Activated CD8-positive, alpha-beta memory T cell treated with anti-CD3 and anti-CD28 coated beads, Interleukin-2, amount 10 ng/mL, durations not matched to agents 7 days and 5 days (primary cell): Measurements from ENCODE around the gene KATNAL2. TPM values are rescaled to one million over a fixed set of nuclear protein-coding genes. Genes with fewer than 3 reads are reported as not detected.

ENCODE experiments used
- ATAC-seq: fragments of 150-1000 bp; cut with Tn5 transposase; one replicate; pipeline ENCODE4 v1.10.0; 2021; ENCODE audit warnings: moderate library complexity
- CTCF ChIA-PET: fragments of 350-600 bp; sonication (Branson Sonifier 250); formaldehyde crosslinking; loops from one replicate; lab custom pipeline; 2021; ENCODE audit warnings: antibody characterized with exemption; lab: Charles Lee
- DNase-seq: peaks from one replicate; pipeline ENCODE4 v3.0.0-alpha.2; 2020
- H3K27ac Mint-ChIP-seq: one replicate; pipeline ENCODE4 v1.8.0; 2021; ENCODE audit warnings: mild to moderate bottlenecking, mixed read lengths
- H3K27me3 Mint-ChIP-seq: one replicate; pipeline ENCODE4 v1.8.0; 2021; ENCODE audit warnings: mixed read lengths
- H3K36me3 Mint-ChIP-seq: one replicate; pipeline ENCODE4 v1.8.0; 2021; ENCODE audit warnings: mild to moderate bottlenecking, mixed read lengths
- H3K4me1 Mint-ChIP-seq: one replicate; pipeline ENCODE4 v1.8.0; 2021; ENCODE audit warnings: mixed read lengths
- H3K4me3 Mint-ChIP-seq: one replicate; pipeline ENCODE4 v1.8.0; 2021; ENCODE audit warnings: mild to moderate bottlenecking, moderate library complexity, mixed read lengths
- H3K9me3 Mint-ChIP-seq: one replicate; pipeline ENCODE4 v1.8.0; 2022; ENCODE audit warnings: low read depth, mixed read lengths
- total RNA-seq, 2 experiments: library from RNA; stranded (reverse); gene quantifications; one replicate each; pipeline ENCODE4 v1.2.3, GENCODE V29; 2021

Gene KATNAL2
- total RNA-seq, 2 experiments from 2014 or later: 0.45 to 0.79 TPM

DNA sequence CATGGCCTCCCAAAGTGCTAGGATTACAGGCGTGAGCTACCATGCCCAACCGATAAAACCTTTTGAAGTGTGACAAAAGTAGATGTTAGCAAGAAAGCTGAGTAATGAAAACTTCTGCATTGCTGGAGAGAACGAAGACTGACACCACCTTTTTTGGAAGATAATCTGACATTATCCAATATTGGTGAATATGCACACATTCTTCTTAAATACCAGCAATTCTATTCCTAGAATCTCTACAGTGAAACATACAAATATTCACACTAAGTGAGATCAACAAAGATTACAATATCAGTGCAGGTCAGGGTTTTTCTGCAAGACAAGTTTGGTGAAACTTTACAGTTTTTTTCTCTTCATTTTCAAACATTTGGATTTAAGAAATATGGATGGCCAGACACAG lies 7.9 kb upstream of the KATNAL2 start:
- DNase-seq (no peak), ATAC-seq (no peak)
- Mint-ChIP-seq H3K9me3 (no peaks in the 10 kb centered on the region), H3K4me1 (no peaks in the 10 kb centered on the region), H3K36me3 (peaks cover 13% of the 10 kb centered on the region), H3K4me3 (no peak overlapping the region), H3K27me3 (peaks cover 3% of the 10 kb centered on the region), H3K27ac (no peak overlapping the region)
- CTCF ChIA-PET: no interaction called here

DNA sequence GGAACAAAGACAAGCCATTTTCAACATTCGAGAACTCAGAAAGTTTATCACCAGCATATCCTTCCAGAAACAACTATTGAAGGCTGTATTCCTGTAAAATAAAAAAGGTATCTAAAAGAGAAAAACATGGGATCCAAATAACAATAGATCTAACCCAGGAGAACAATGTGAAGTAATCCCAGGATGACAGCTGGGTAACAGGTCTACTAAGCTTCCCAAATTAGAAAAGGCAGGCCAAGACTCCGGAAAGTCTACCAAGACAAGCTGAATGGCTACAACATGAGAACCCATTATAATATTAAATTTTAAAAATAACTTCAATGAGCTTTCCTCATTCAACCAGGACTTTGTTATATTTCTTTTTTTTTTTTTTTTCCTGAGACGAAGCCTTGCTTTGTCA lies 6.5 kb upstream of the KATNAL2 start:
- Mint-ChIP-seq H3K27ac (no peak overlapping the region), H3K4me3 (no peak overlapping the region), H3K4me1 (peaks cover 12% of the 10 kb centered on the region), H3K9me3 (no peaks in the 10 kb centered on the region), H3K27me3 (no peaks in the 10 kb centered on the region), H3K36me3 (peaks cover 10% of the 10 kb centered on the region)
- ATAC-seq (no peak), DNase-seq (no peak)
- CTCF ChIA-PET: no interaction called here

DNA sequence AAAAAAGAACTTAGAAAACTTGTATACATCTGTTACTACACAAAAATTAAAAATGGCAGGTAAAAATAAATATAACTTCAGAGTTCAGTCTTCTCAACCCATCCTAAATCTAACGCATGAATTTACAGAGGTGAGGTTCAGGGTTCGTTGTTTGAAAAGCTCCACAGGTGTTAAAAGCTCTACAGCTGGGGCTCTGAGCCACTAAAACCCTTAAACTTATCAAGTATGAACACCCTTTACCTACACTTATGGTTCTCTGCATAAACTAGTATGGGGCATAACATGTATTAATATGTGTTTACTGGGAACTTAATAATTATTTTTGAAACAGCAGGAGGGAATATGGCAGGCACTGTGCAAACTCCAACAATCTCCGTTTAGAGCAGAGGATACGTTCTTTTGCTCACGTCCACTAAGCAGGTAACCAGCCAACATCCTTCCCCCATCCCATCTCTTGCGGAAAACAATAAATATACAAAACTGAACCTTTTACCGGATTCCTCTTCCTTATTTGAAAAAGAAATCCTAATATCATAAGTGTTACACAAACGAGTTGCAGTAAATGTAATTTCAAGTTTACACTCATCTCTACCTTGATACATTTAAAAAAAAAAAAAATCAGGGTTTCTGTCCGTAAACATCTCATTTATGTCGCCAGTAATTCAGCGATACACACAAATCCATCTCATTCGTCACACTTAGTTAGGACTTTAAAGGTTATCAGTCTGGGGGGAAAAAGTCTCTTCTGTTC lies 1.4 kb upstream of the KATNAL2 start:
- no peaks in the 10 kb centered on the region for H3K27me3 Mint-ChIP-seq
- H3K4me1 Mint-ChIP-seq: peaks cover 32% of the 10 kb centered on the region
- no peaks in the 10 kb centered on the region for H3K9me3 Mint-ChIP-seq
- DNase-seq: no peak
- CTCF ChIA-PET: interaction anchor here (0.6 to 1.8 kb wide), 2 partner anchors 19 to 411 kb away, joined by 3 to 4 read pairs; no protein-coding TSS in a partner anchor
- peak overlapping the region; percentile 86 for H3K4me3 Mint-ChIP-seq
- no peak for ATAC-seq
- H3K27ac Mint-ChIP-seq: peak overlapping the region; percentile 80
- H3K36me3 Mint-ChIP-seq: no peaks in the 10 kb centered on the region

- Mint-ChIP-seq H3K4me3 (peak overlapping the region; percentile 86), H3K4me1 (peaks cover 32% of the 10 kb centered on the region), H3K36me3 (no peaks in the 10 kb centered on the region), H3K9me3 (no peaks in the 10 kb centered on the region), H3K27me3 (no peaks in the 10 kb centered on the region), H3K27ac (peak overlapping the region; percentile 80)
- CTCF ChIA-PET: interaction anchor here (1.8 kb wide), 1 partner anchor 19 kb away, joined by 4 read pairs; no protein-coding TSS in a partner anchor
- peak; percentile 56 for DNase-seq
- ATAC-seq: peak; percentile 48
These were observed 773 bp upstream of the KATNAL2 start for GRCh38 chr18:46916551-46917107.

DNA sequence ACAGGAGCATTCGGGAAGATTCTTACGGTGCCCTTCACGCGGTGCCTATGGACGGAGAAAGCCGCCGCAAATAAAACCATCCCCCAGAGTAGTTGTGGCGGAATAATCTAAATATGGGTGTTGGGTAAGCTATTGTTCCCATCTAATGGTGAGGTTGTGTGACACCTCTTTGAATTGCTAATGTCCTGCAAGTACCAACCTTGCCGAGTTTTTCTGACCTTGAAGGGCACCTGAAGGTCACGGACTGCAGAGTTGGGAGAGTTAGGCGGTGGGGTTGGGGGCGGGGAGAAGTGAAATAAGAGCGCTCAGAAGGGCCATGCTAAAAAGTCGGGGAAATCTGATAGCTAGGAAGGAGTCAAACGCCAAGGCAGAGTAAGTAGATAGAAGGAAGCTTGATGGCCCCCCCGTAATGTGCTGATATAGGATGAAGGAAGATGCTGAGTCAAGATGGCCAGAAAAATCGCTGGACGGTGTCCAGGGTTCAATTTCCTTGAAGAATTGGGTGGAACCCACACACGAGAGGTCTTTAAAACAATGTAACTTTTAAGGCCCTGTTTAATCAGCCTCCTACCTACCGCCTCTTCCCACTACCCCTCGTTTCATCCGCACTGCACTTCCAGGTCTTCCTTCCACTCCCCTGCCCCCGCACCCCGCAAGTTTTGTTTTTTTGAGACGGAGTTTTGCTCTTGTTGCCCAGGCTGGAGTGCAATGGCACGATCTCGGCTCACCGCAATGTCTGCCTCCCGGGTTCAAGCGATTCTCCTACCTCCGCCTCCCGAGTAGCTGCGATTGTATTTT lies 600 bp downstream of the KATNAL2 start:
- ATAC-seq (no peak), DNase-seq (peak; percentile 43)
- Mint-ChIP-seq H3K36me3 (no peaks in the 10 kb centered on the region), H3K4me3 (peak overlapping the region; percentile 86), H3K4me1 (peaks cover 32% of the 10 kb centered on the region), H3K9me3 (no peaks in the 10 kb centered on the region), H3K27ac (peak overlapping the region; percentile 63), H3K27me3 (no peaks in the 10 kb centered on the region)
- CTCF ChIA-PET: interaction anchor here (0.9 to 1.8 kb wide), 2 partner anchors 21 to 25 kb away, joined by 3 to 4 read pairs; no protein-coding TSS in a partner anchor

DNA sequence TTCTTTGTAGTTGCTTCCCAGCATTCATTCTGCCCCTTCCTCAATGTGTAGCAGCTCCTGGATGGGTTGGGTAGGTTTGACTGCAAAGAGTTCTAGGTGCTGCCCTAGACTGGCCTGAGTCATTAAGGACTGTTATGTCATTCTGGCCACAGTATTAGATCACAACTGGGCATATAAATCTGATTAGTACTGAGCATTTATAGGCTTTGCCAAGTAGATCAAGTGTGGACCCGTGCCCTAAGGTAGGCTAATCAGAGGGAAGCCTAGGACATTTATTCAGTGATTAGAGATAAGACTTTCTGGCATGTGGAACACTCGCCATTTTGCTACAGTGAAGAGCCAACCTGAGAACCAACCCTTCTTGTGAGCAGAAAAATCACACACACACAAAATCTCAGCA lies 2.7 kb downstream of the KATNAL2 start:
- no peak for DNase-seq
- H3K27ac Mint-ChIP-seq: no peak overlapping the region
- no peak overlapping the region for H3K4me3 Mint-ChIP-seq
- CTCF ChIA-PET: no interaction called here
- peaks cover 28% of the 10 kb centered on the region for H3K4me1 Mint-ChIP-seq
- no peaks in the 10 kb centered on the region for H3K27me3 Mint-ChIP-seq
- H3K9me3 Mint-ChIP-seq: no peaks in the 10 kb centered on the region
- ATAC-seq: no peak
- no peaks in the 10 kb centered on the region for H3K36me3 Mint-ChIP-seq

- H3K9me3 Mint-ChIP-seq: no peaks in the 10 kb centered on the region
- H3K4me3 Mint-ChIP-seq: no peak overlapping the region
- CTCF ChIA-PET: no interaction called here
- H3K27ac Mint-ChIP-seq: no peak overlapping the region
- ATAC-seq (no peak), DNase-seq (no peak)
- no peaks in the 10 kb centered on the region for H3K36me3 Mint-ChIP-seq
- H3K4me1 Mint-ChIP-seq: peaks cover 22% of the 10 kb centered on the region
- no peaks in the 10 kb centered on the region for H3K27me3 Mint-ChIP-seq
These were observed 3.3 kb downstream of the KATNAL2 start for GRCh38 chr18:46920653-46921052.

GRCh38 chr18:46939337-46939963 lies 22.0 kb downstream of the KATNAL2 start:
- H3K27ac Mint-ChIP-seq: no peak overlapping the region
- H3K27me3 Mint-ChIP-seq: peaks cover 9% of the 10 kb centered on the region
- no peaks in the 10 kb centered on the region for H3K36me3 Mint-ChIP-seq
- CTCF ChIA-PET: no interaction called here
- no peaks in the 10 kb centered on the region for H3K9me3 Mint-ChIP-seq
- H3K4me3 Mint-ChIP-seq: no peak overlapping the region
- no peaks in the 10 kb centered on the region for H3K4me1 Mint-ChIP-seq
- ATAC-seq (no peak), DNase-seq (no peak)

- Mint-ChIP-seq H3K36me3 (no peaks in the 10 kb centered on the region), H3K27me3 (peaks cover 11% of the 10 kb centered on the region), H3K4me3 (no peak overlapping the region), H3K4me1 (no peaks in the 10 kb centered on the region), H3K27ac (no peak overlapping the region), H3K9me3 (no peaks in the 10 kb centered on the region)
- ATAC-seq (no peak), DNase-seq (no peak)
- CTCF ChIA-PET: no interaction called here
These were observed 22.7 kb downstream of the KATNAL2 start for GRCh38 chr18:46939998-46940571.

GRCh38 chr18:46942646-46943045 lies 25.2 kb downstream of the KATNAL2 start:
- H3K27ac Mint-ChIP-seq: no peak overlapping the region
- peaks cover 13% of the 10 kb centered on the region for H3K27me3 Mint-ChIP-seq
- no peak for ATAC-seq
- no peak for DNase-seq
- no peaks in the 10 kb centered on the region for H3K9me3 Mint-ChIP-seq
- CTCF ChIA-PET: no interaction called here
- no peaks in the 10 kb centered on the region for H3K4me1 Mint-ChIP-seq
- H3K4me3 Mint-ChIP-seq: no peak overlapping the region
- no peaks in the 10 kb centered on the region for H3K36me3 Mint-ChIP-seq

- H3K4me3 Mint-ChIP-seq: no peak overlapping the region
- CTCF ChIA-PET: no interaction called here
- DNase-seq: peak; percentile 76
- no peak overlapping the region for H3K27ac Mint-ChIP-seq
- ATAC-seq: peak; percentile 96
- H3K4me1 Mint-ChIP-seq: no peaks in the 10 kb centered on the region
- H3K27me3 Mint-ChIP-seq: peaks cover 16% of the 10 kb centered on the region
- H3K9me3 Mint-ChIP-seq: no peaks in the 10 kb centered on the region
- H3K36me3 Mint-ChIP-seq: no peaks in the 10 kb centered on the region
These were observed 29.4 kb downstream of the KATNAL2 start for GRCh38 chr18:46946656-46947282.

DNA sequence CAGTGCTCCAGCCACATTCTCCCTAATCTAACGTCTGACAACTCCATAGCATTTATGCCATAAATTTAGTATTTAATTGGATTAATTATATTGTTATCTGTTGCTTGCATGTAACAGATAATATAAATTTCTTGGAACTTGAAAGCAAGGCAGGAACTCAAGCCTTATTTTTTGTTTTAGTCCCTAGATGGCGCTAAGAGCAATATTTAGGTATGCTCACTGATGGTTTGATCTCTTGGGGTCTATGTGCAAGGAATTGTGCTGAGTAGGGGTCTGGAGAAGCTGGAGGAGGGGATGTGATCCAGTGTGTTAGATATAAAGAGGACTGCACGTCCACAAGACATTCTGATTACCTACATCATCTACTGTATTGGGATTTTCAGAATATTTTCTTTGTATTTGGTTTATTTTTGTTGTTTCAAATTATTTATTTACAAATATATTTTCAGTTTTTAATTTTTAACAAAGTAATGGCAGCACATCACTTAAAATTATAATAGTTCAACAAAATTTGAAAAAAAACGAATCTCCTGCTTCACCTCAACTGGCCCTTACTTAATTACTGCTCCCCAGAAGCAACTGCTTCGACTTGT lies 32.8 kb downstream of the KATNAL2 start:
- CTCF ChIA-PET: interaction anchor here (0.8 kb wide), 1 partner anchor 254 kb away, joined by 3 read pairs; no protein-coding TSS in a partner anchor
- Mint-ChIP-seq H3K9me3 (no peaks in the 10 kb centered on the region), H3K27me3 (peaks cover 7% of the 10 kb centered on the region), H3K4me1 (no peaks in the 10 kb centered on the region), H3K4me3 (no peak overlapping the region), H3K36me3 (no peaks in the 10 kb centered on the region), H3K27ac (no peak overlapping the region)
- no peak for DNase-seq
- ATAC-seq: no peak
